Measurements from ENCODE around the gene KCND1. TPM values are rescaled to one million over a fixed set of nuclear protein-coding genes. Genes with fewer than 3 reads are reported as not detected.

Gene KCND1
- total and polyA plus RNA-seq, 2 of the 4 experiments (the other 2 are of a cell fraction), result 0.36 to 1.8 TPM

DNA sequence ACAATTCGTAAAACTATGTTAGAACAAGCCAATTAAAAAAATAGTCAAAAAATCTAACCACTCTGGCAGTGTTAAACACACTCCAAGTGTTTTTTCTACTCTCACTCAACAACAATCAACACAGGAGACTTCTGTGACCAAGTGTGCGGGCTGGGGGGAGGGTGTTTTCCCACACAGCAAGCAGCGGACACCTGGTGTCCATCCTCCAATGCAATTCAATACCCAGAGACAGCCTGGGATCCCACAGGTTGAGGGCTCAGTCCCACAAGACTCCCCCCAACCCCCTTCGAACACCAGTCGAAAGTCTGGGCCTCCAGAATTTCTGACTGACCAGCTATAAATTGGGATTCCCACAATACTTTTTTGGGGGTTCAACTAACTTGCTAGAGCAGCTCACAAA is 44.5 kb downstream of the KCND1 start:
- Histone ChIP-seq H2BK20ac (ENCODE audit: low read depth, low read length) (no peak overlapping the region), H4K20me1 (ENCODE audit: insufficient read depth, low read length) (no peaks in the 10 kb centered on the region), H3K27ac (ENCODE audit: insufficient read depth, low read length) (no peak overlapping the region), H3K56ac (ENCODE audit: extremely low read depth, insufficient read depth, low read length) (no peak overlapping the region), H3K9ac (ENCODE audit: low read depth, low read length) (no peak overlapping the region), H2AK5ac (ENCODE audit: low read depth, low read length) (no peak overlapping the region), H2BK5ac (ENCODE audit: low read depth, low read length, poor library complexity, severe bottlenecking) (no peak overlapping the region), H3K18ac (ENCODE audit: low read depth, low read length) (no peak overlapping the region), H3K4ac (ENCODE audit: low read depth, low read length) (no peak overlapping the region), H4K8ac (ENCODE audit: low read depth in 2 of 2, low read length in 2 of 2) (no peak overlapping the region), H2BK15ac (ENCODE audit: low read depth, low read length) (no peak overlapping the region), H4K5ac (ENCODE audit: low read depth, low read length) (no peak overlapping the region), H4K91ac (ENCODE audit: insufficient read depth, low read depth, low read length) (no peak overlapping the region), H3K23ac (ENCODE audit: low read depth, low read length) (no peak overlapping the region), H3K9me3 (ENCODE audit: control insufficient read depth, insufficient read depth, low read length) (no peaks in the 10 kb centered on the region; the same call in 1 of the 2 replicates), H3K36me3 (ENCODE audit: control insufficient read depth, insufficient read depth, low read length) (peaks cover 27% of the 10 kb centered on the region), H3K9me1 (ENCODE audit: insufficient read depth, low read length) (no peaks in the 10 kb centered on the region), H3K14ac (replicated peaks; ENCODE audit: low read depth, low read length) (no peak overlapping the region), H3K79me1 (ENCODE audit: low read depth in 1 of 2, low read length in 2 of 2) (peaks cover 0 to 5% of the 10 kb centered on the region in 2 experiments; a peak in 3 of 4 replicates), H3K4me2 (ENCODE audit: low read depth, low read length) (no peak overlapping the region), H3K27me3 (ENCODE audit: control insufficient read depth, insufficient read depth, low read length) (no peaks in the 10 kb centered on the region), H3K4me3 (ENCODE audit: insufficient read depth, low read depth, low read length) (no peak overlapping the region), H2AK9ac (replicated peaks; ENCODE audit: low read depth, low read length, poor library complexity) (no peak overlapping the region), H2BK120ac (ENCODE audit: low read depth, low read length) (no peak overlapping the region), H2AFZ (replicated peaks; ENCODE audit: low read length, poor library complexity) (no peak overlapping the region), H3K4me1 (ENCODE audit: control insufficient read depth, insufficient read depth, low read length) (no peaks in the 10 kb centered on the region)
- dilution Hi-C loops (cut with HindIII; ENCODE audit: low sequenced_read_pairs, unreplicated experiment) (no loop called here), in situ Hi-C loops (cut with MboI; ENCODE audit: low sequenced_read_pairs) (no loop called here), intact Hi-C loops (cut with micrococcal nuclease) (no loop called here)
- DNase-seq, result no peak
- BruUV-seq (replicated peaks), result no TSS peak
- TF ChIP-seq BHLHE40 (IDR thresholded peaks at IDR 0.05; ENCODE audit: low read depth, low read length) (no peak), MXI1 (IDR thresholded peaks at IDR 0.05; ENCODE audit: borderline replicate concordance, low read depth, low read length) (no peak), CHD1 (IDR thresholded peaks at IDR 0.05; ENCODE audit: low read depth, low read length) (no peak), RCOR1 (IDR thresholded peaks at IDR 0.05; ENCODE audit: insufficient replicate concordance, low read length) (no peak), POLR2A (IDR thresholded peaks at IDR 0.05; ENCODE audit: low read depth, low read length) (no peak), RFX5 (IDR thresholded peaks at IDR 0.05; ENCODE audit: low read depth, low read length) (no peak), CEBPB (IDR thresholded peaks at IDR 0.05; ENCODE audit: low read depth, low read length) (no peak), SMC3 (IDR thresholded peaks at IDR 0.05; ENCODE audit: low read depth, low read length) (no peak), NFE2L2 (IDR thresholded peaks at IDR 0.05; ENCODE audit: low read depth, low read length) (no peak), MAZ (IDR thresholded peaks at IDR 0.05; ENCODE audit: borderline replicate concordance, low read depth, low read length) (no peak), MAFK (IDR thresholded peaks at IDR 0.05; ENCODE audit: low read depth, low read length) (no peak), FOS (IDR thresholded peaks at IDR 0.05; ENCODE audit: low read depth, low read length) (no peak), RAD21 (IDR thresholded peaks at IDR 0.05; ENCODE audit: low read length) (no peak)
- TF ChIP-seq, protein P1, sequence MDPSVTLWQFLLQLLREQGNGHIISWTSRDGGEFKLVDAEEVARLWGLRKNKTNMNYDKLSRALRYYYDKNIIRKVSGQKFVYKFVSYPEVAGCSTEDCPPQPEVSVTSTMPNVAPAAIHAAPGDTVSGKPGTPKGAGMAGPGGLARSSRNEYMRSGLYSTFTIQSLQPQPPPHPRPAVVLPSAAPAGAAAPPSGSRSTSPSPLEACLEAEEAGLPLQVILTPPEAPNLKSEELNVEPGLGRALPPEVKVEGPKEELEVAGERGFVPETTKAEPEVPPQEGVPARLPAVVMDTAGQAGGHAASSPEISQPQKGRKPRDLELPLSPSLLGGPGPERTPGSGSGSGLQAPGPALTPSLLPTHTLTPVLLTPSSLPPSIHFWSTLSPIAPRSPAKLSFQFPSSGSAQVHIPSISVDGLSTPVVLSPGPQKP (IDR thresholded peaks at IDR 0.05; ENCODE audit: borderline replicate concordance, low read depth, low read length), result no peak
- TF ChIP-seq, protein P2, sequence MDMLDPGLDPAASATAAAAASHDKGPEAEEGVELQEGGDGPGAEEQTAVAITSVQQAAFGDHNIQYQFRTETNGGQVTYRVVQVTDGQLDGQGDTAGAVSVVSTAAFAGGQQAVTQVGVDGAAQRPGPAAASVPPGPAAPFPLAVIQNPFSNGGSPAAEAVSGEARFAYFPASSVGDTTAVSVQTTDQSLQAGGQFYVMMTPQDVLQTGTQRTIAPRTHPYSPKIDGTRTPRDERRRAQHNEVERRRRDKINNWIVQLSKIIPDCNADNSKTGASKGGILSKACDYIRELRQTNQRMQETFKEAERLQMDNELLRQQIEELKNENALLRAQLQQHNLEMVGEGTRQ (IDR thresholded peaks at IDR 0.05; ENCODE audit: low read depth, low read length), result no peak
- TF ChIP-seq, protein P3, sequence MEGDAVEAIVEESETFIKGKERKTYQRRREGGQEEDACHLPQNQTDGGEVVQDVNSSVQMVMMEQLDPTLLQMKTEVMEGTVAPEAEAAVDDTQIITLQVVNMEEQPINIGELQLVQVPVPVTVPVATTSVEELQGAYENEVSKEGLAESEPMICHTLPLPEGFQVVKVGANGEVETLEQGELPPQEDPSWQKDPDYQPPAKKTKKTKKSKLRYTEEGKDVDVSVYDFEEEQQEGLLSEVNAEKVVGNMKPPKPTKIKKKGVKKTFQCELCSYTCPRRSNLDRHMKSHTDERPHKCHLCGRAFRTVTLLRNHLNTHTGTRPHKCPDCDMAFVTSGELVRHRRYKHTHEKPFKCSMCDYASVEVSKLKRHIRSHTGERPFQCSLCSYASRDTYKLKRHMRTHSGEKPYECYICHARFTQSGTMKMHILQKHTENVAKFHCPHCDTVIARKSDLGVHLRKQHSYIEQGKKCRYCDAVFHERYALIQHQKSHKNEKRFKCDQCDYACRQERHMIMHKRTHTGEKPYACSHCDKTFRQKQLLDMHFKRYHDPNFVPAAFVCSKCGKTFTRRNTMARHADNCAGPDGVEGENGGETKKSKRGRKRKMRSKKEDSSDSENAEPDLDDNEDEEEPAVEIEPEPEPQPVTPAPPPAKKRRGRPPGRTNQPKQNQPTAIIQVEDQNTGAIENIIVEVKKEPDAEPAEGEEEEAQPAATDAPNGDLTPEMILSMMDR (conservative IDR thresholded peaks at IDR 0.05; ENCODE audit: low read depth, low read length), result no peak
- WGBS, 2 experiments (ENCODE audit: extremely low coverage in 2 of 2, insufficient read length in 1 of 2), result 60% methylated on average over 1 of the region's 5 CpGs; no CpG with 5 or more reads in 1 of the 2 experiments
- ChIA-PET POLR2A (ENCODE audit: unreplicated experiment) (no interaction called here), CTCF (no interaction called here)
- ATAC-seq (ENCODE audit: low read depth), result no peak

All from IMR-90 (cell line).